Occipital lobe (tissue), 2 donors: ENCODE data around the gene BBIP1. TPM values are rescaled to one million over a fixed set of nuclear protein-coding genes. Genes with fewer than 3 reads are reported as not detected.
"Not testable (repeated sequence)": the region's sequence is repeated elsewhere in the genome, so short reads cannot be mapped to it uniquely, and the experiment has no call there.

Experiments used
- DNase-seq: peaks from one replicate; lab custom pipeline; 2025; lab: John Stamatoyannopoulos, UW
- total RNA-seq: library from RNA; depleted of rRNA; stranded (reverse); fragments of >200 nt; gene quantifications from one replicate; pipeline ENCODE4 v1.2.3, GENCODE V29; 2014

Gene BBIP1
- total RNA-seq, 1 donor from 2014 or later: 78.1 TPM

- no peak for DNase-seq
These were observed 32.9 kb downstream of the BBIP1 start for GRCh38 chr10:110885932-110886674.

GRCh38 chr10:110883924-110884323, 35.1 kb downstream of the BBIP1 start:
- no peak for DNase-seq

GRCh38 chr10:110881905-110882304, 37.1 kb downstream of the BBIP1 start:
- no peak for DNase-seq

GRCh38 chr10:110881247-110881646, 37.7 kb downstream of the BBIP1 start:
- DNase-seq: no peak

GRCh38 chr10:110880012-110880411, 39.0 kb downstream of the BBIP1 start:
- DNase-seq: no peak

- DNase-seq: no peak
These were observed 42.2 kb downstream of the BBIP1 start for GRCh38 chr10:110876788-110877187.

- no peak for DNase-seq
These were observed 43.0 kb downstream of the BBIP1 start for GRCh38 chr10:110876000-110876399.

GRCh38 chr10:110873951-110874350, 45.0 kb downstream of the BBIP1 start:
- no peak for DNase-seq

GRCh38 chr10:110872984-110873923, 45.7 kb downstream of the BBIP1 start:
- no peak for DNase-seq

GRCh38 chr10:110872145-110872983, 46.6 kb downstream of the BBIP1 start:
- peak; percentile 65 for DNase-seq

GRCh38 chr10:110871298-110872084, 47.5 kb downstream of the BBIP1 start, which contains the start of gene PDCD4:
Gene PDCD4, plus strand, starts transcription at chr10:110871928. Its CDS starts 4,100 bp downstream, at chr10:110876028.
- peak; percentile 98 for DNase-seq

GRCh38 chr10:110870823-110871297, 48.1 kb downstream of the BBIP1 start:
- no peak for DNase-seq

- DNase-seq: no peak
These were observed 50.0 kb downstream of the BBIP1 start for GRCh38 chr10:110868981-110869380.

- DNase-seq: no peak
These were observed 51.0 kb downstream of the BBIP1 start for GRCh38 chr10:110867807-110868465.

- DNase-seq: not testable (repeated sequence)
These were observed 51.8 kb downstream of the BBIP1 start for GRCh38 chr10:110867011-110867806.

- DNase-seq: no peak
These were observed 53.0 kb downstream of the BBIP1 start for GRCh38 chr10:110865809-110866482.

GRCh38 chr10:110865186-110865808, 53.7 kb downstream of the BBIP1 start:
- no peak for DNase-seq

GRCh38 chr10:110864662-110865140, 54.3 kb downstream of the BBIP1 start:
- DNase-seq: no peak
